Measurements from ENCODE around the gene ADGRL4.

GRCh38 chr1:79006564-79006963, at the start of gene ADGRL4:
- TF ChIP-seq, protein P1, sequence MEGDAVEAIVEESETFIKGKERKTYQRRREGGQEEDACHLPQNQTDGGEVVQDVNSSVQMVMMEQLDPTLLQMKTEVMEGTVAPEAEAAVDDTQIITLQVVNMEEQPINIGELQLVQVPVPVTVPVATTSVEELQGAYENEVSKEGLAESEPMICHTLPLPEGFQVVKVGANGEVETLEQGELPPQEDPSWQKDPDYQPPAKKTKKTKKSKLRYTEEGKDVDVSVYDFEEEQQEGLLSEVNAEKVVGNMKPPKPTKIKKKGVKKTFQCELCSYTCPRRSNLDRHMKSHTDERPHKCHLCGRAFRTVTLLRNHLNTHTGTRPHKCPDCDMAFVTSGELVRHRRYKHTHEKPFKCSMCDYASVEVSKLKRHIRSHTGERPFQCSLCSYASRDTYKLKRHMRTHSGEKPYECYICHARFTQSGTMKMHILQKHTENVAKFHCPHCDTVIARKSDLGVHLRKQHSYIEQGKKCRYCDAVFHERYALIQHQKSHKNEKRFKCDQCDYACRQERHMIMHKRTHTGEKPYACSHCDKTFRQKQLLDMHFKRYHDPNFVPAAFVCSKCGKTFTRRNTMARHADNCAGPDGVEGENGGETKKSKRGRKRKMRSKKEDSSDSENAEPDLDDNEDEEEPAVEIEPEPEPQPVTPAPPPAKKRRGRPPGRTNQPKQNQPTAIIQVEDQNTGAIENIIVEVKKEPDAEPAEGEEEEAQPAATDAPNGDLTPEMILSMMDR (IDR thresholded peaks at IDR 0.05; ENCODE audit: insufficient read depth, low read length), result no peak
- TF ChIP-seq POLR2AphosphoS5 (IDR thresholded peaks at IDR 0.05; ENCODE audit: low read depth) (no peak), REST (IDR thresholded peaks at IDR 0.05; ENCODE audit: insufficient replicate concordance, low read depth) (no peak), GABPA (IDR thresholded peaks at IDR 0.05; ENCODE audit: low read depth) (no peak)
